ENCODE results near the gene LPIN3. TPM values are rescaled to one million over a fixed set of nuclear protein-coding genes. Genes with fewer than 3 reads are reported as not detected.

The LPIN3 gene
- polyA plus RNA-seq, 3 donors, result 0.01 TPM; not detected in 2

DNA sequence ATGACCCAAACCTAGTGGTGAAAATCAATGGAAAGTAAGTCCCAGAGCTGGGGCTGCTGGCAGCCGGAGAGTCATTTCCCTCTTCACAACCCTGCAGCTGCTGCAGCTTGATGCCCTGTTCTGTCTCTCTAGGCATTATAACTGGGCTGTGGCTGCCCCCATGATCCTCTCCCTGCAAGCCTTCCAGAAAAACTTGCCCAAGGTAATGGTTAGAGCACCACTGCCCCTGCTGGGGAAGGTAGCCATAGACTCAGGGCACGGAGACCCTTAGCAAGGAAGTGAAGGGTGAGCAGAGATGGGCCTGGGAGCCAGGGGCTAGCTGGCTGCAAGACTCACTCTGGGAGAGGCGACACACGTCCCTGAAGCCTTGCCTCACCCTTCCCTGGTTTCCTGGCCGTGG lies 12.0 kb downstream of the LPIN3 start:
- TF ChIP-seq CTCF (IDR thresholded peaks at IDR 0.05), result no peak
- Histone ChIP-seq H3K9ac (ENCODE audit: insufficient read depth, low read length, poor library complexity, severe bottlenecking) (no peak overlapping the region), H3K4me1 (ENCODE audit: control insufficient read depth in 1 of 2, insufficient read depth in 2 of 2, low read length in 2 of 2) (no peaks in the 10 kb centered on the region), H3K36me3 (replicated peaks in 1 of 2; ENCODE audit: control insufficient read depth in 1 of 2, insufficient read depth in 2 of 2, low read length in 2 of 2) (no peaks in the 10 kb centered on the region), H3K27me3 (ENCODE audit: control insufficient read depth in 2 of 2, insufficient read depth in 2 of 2, low read length in 2 of 2) (no peaks in the 10 kb centered on the region), H3K4me3 (replicated peaks in 1 of 3; ENCODE audit: low read depth in 2 of 3, low read length in 3 of 3) (no peak overlapping the region), H3K9me3 (replicated peaks in 1 of 2; ENCODE audit: control insufficient read depth in 1 of 2, insufficient read depth in 1 of 2, low read length in 2 of 2) (no peaks in the 10 kb centered on the region), H3K4me2 (replicated peaks; ENCODE audit: extremely low read depth, low read length, poor library complexity, severe bottlenecking) (no peak overlapping the region), H2AFZ (ENCODE audit: insufficient read depth, low read depth, low read length, poor library complexity, severe bottlenecking) (no peak overlapping the region), H4K20me1 (ENCODE audit: insufficient read depth, low read length) (no peaks in the 10 kb centered on the region), H3K27ac (ENCODE audit: low read depth in 1 of 2, low read length in 2 of 2) (no peak overlapping the region), H3K79me2 (ENCODE audit: insufficient read depth, low read length) (no peaks in the 10 kb centered on the region)
- H3K4me3 Mint-ChIP-seq, result no peak overlapping the region
- no peaks in the 10 kb centered on the region for H3K36me3 Mint-ChIP-seq
- intact Hi-C loops (cut with micrococcal nuclease), result no loop called here
- DNase-seq, result no peak
- H3K4me1 Mint-ChIP-seq, result peaks cover 6% of the 10 kb centered on the region
- H3K9me3 Mint-ChIP-seq, result peaks cover 0 to 4% (median 0%) of the 10 kb centered on the region in 7 donors
- WGBS (ENCODE audit: insufficient coverage), result 72% methylated on average over 4 of the region's 5 CpGs
- H3K27me3 Mint-ChIP-seq (ENCODE audit: low read depth in 3 of 3), result peaks cover 9 to 27% (median 24%) of the 10 kb centered on the region in 3 donors
- no peak overlapping the region for H3K27ac Mint-ChIP-seq

- H4K20me1 ChIP-seq (ENCODE audit: insufficient read depth, low read length), result no peaks in the 10 kb centered on the region
- intact Hi-C loops (cut with micrococcal nuclease), result no loop called here
- no peak overlapping the region for H3K4me2 ChIP-seq (replicated peaks; ENCODE audit: extremely low read depth, low read length, poor library complexity, severe bottlenecking)
- no peak for DNase-seq
- no peak for TF ChIP-seq CTCF (IDR thresholded peaks at IDR 0.05)
- Mint-ChIP-seq H3K9me3 (peaks cover 0 to 4% (median 0%) of the 10 kb centered on the region in 7 donors), H3K4me3 (no peak overlapping the region), H3K27me3 (ENCODE audit: low read depth in 3 of 3) (peaks cover 6 to 25% (median 23%) of the 10 kb centered on the region in 3 donors), H3K36me3 (no peaks in the 10 kb centered on the region), H3K27ac (no peak overlapping the region), H3K4me1 (peaks cover 6% of the 10 kb centered on the region)
- no peak overlapping the region for H2AFZ ChIP-seq (ENCODE audit: insufficient read depth, low read depth, low read length, poor library complexity, severe bottlenecking)
- no peak overlapping the region for H3K9ac ChIP-seq (ENCODE audit: insufficient read depth, low read length, poor library complexity, severe bottlenecking)
- H3K9me3 ChIP-seq (replicated peaks in 1 of 2; ENCODE audit: control insufficient read depth in 1 of 2, insufficient read depth in 1 of 2, low read length in 2 of 2), result no peaks in the 10 kb centered on the region
- no peaks in the 10 kb centered on the region for H3K79me2 ChIP-seq (ENCODE audit: insufficient read depth, low read length)
- H3K27me3 ChIP-seq (ENCODE audit: control insufficient read depth in 2 of 2, insufficient read depth in 2 of 2, low read length in 2 of 2), result no peaks in the 10 kb centered on the region
- H3K27ac ChIP-seq (ENCODE audit: low read depth in 1 of 2, low read length in 2 of 2), result no peak overlapping the region
- H3K4me3 ChIP-seq (replicated peaks in 1 of 3; ENCODE audit: low read depth in 2 of 3, low read length in 3 of 3), result no peak overlapping the region
- no peaks in the 10 kb centered on the region for H3K36me3 ChIP-seq (replicated peaks in 1 of 2; ENCODE audit: control insufficient read depth in 1 of 2, insufficient read depth in 2 of 2, low read length in 2 of 2)
- H3K4me1 ChIP-seq (ENCODE audit: control insufficient read depth in 1 of 2, insufficient read depth in 2 of 2, low read length in 2 of 2), result no peaks in the 10 kb centered on the region
Observed at GRCh38 chr20:41353530-41353929, 12.9 kb downstream of the LPIN3 start.
